Erythroblast (primary cell): ENCODE results near the gene TMEM191B.
"Not testable (repeated sequence)": the region's sequence is repeated elsewhere in the genome, so short reads cannot be mapped to it uniquely, and the experiment has no call there.

Experiments
- GATA1 ChIP-seq: IDR thresholded peaks from 2 replicates; pipeline ENCODE4 v1.6.1; 2011; ENCODE audit warnings: low read depth, mild to moderate bottlenecking, control low read depth, low read length, moderate library complexity
- POLR2A ChIP-seq: IDR thresholded peaks from 2 replicates; pipeline ENCODE4 v1.6.1; 2011; ENCODE audit warnings: mild to moderate bottlenecking, low read length

DNA sequence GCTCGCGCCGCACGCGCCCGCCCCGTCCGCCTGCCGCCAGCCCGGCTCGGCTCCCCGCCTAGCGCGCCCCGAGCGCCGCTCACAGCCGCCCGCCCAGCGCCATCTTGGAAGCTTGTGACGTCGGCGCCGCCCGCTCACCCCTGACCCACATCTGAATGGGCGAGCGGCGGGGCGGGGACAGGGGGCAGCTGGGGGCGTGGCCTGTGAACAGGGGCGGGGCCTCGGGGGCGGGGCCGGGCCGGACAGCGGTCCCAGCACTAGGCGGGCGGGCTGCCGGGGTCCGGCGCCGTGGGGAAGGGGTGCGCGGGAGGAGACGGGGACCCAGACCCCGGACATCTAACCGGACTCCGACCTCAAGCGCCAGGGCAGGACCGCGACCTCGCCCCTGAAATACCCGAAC lies 50.2 kb downstream of the TMEM191B start:
- TF ChIP-seq POLR2A, GATA1: not testable (repeated sequence)
